K562 (cell line): ENCODE results near the gene MBD4. TPM values are rescaled to one million over a fixed set of nuclear protein-coding genes. Genes with fewer than 3 reads are reported as not detected.
A peak's percentile ranks its signal among the peaks of the same experiment; 100 is the strongest.
"Not testable (repeated sequence)": the region's sequence is repeated elsewhere in the genome, so short reads cannot be mapped to it uniquely, and the experiment has no call there.

Experiments used
- ATAC-seq: fragments of 200-7000 bp; cut with Tn5 transposase; 3 replicates; pipeline ENCODE4 v1.9.1; 2020; ENCODE audit warnings: moderate library complexity
- BruUV-seq: library from RNA; stranded (reverse); fragments of 400-500 nt; replicated peaks from 2 replicates; lab custom pipeline; 2021; lab: Mats Ljungman, UMichigan
- CTCF ChIA-PET: fragments of 300-600 bp; formaldehyde crosslinking; extraction: SDS; loops from one replicate; lab custom pipeline; 2021; ENCODE audit warnings: low intra/inter-chr PET ratio; lab: Yijun Ruan, JAX
- POLR2A ChIA-PET: fragments of 300-600, 350-650 bp; sonication (Branson Sonifier 250); formaldehyde crosslinking; extraction: SDS; loops from one replicate; lab custom pipeline; 2021; ENCODE audit warnings: antibody characterized with exemption, inconsistent platforms; lab: Yijun Ruan, JAX
- DNase-seq, 4 experiments: peaks; one replicate each; pipeline versions ENCODE4 v3.0.0 to v3.0.0-alpha.2; 2011 to 2018; ENCODE audit warnings: low spot score in 3 of 4, mixed read lengths in 3 of 4; ENCODE audit errors: extremely low read depth in 1 of 4
- FAIRE-seq: peaks from 2 replicates; lab custom pipeline; 2011; peaks lifted over from hg19 to GRCh38; lab: Jason Lieb, UNC
- H2AFZ ChIP-seq: 2 replicates; pipeline ENCODE4 v1.6.0; 2011; ENCODE audit warnings: low read depth, low read length, control low read depth, inconsistent platforms
- H3K27ac ChIP-seq: fragments of 200-600 bp; 3 replicates; pipeline ENCODE4 v1.8.0; 2011; ENCODE audit warnings: low read depth, mild to moderate bottlenecking, control low read depth, inconsistent platforms, low read length, moderate library complexity, mixed read lengths; ENCODE audit errors: extremely low read depth
- H3K27me3 ChIP-seq, 2 experiments: fragments of 300-600 bp in 1 of 2; 2 replicates in 1 of 2; 3 replicates in 1 of 2; pipeline versions ENCODE4 v1.6.0 to v1.8.0; 2011; ENCODE audit warnings: inconsistent platforms in 2 of 2, low read length in 2 of 2, mild to moderate bottlenecking in 1 of 2, mixed read lengths in 1 of 2, moderate library complexity in 1 of 2; ENCODE audit not compliant: control insufficient read depth in 2 of 2, insufficient read depth in 2 of 2
- H3K36me3 ChIP-seq: fragments of 300-600 bp; 3 replicates; pipeline ENCODE4 v1.8.0; 2011; ENCODE audit warnings: mild to moderate bottlenecking, low read length, inconsistent platforms; ENCODE audit not compliant: control insufficient read depth, insufficient read depth
- H3K4me1 ChIP-seq, 2 experiments: fragments of 200-600 bp in 1 of 2; replicated peaks in 1 of 2; 2 replicates in 1 of 2; 3 replicates in 1 of 2; pipeline versions ENCODE4 v1.5.1 to v1.8.0; 2011; ENCODE audit warnings: inconsistent platforms in 2 of 2, low read length in 2 of 2, mild to moderate bottlenecking in 1 of 2, mixed read lengths in 1 of 2, moderate library complexity in 1 of 2; ENCODE audit not compliant: control insufficient read depth in 2 of 2, insufficient read depth in 2 of 2
- H3K4me2 ChIP-seq: 2 replicates; pipeline ENCODE4 v1.6.1; 2011; ENCODE audit warnings: low read length, control low read depth, inconsistent platforms, mixed read lengths; ENCODE audit not compliant: insufficient read depth
- H3K4me3 ChIP-seq: fragments of 200-600 bp; sonication (generic), shearing (Covaris generic); 2 replicates; pipeline ENCODE4 v1.5.1; 2016; ENCODE audit warnings: control low read depth, inconsistent platforms
- H3K79me2 ChIP-seq: fragments of 200-600 bp; 3 replicates; pipeline ENCODE4 v1.8.0; 2011; ENCODE audit warnings: low read length, inconsistent platforms; ENCODE audit not compliant: control insufficient read depth, insufficient read depth
- H3K9ac ChIP-seq, 2 experiments: 2 replicates each; pipeline versions ENCODE4 v1.6.0 to v1.6.1; 2011; ENCODE audit warnings: low read depth in 2 of 2, low read length in 2 of 2, control low read depth in 1 of 2, inconsistent platforms in 1 of 2, mild to moderate bottlenecking in 1 of 2, mixed read lengths in 1 of 2; ENCODE audit not compliant: insufficient read depth in 1 of 2
- H3K9me1 ChIP-seq: one replicate; pipeline ENCODE4 v1.6.0; 2011; ENCODE audit warnings: inconsistent platforms, mild to moderate bottlenecking, low read length, moderate library complexity; ENCODE audit not compliant: control insufficient read depth, insufficient read depth
- H3K9me3 ChIP-seq: replicated peaks from 2 replicates; pipeline ENCODE4 v1.5.1; 2011; ENCODE audit warnings: low read depth, low read length, inconsistent platforms; ENCODE audit not compliant: control insufficient read depth, insufficient read depth
- H4K20me1 ChIP-seq: replicated peaks from 2 replicates; pipeline ENCODE4 v1.6.1; 2011; ENCODE audit warnings: low read length, inconsistent platforms, mixed read lengths; ENCODE audit not compliant: control insufficient read depth, insufficient read depth
- ARID1B ChIP-seq: fragments of 450-650 bp; IDR thresholded peaks from 2 replicates; pipeline ENCODE4 v1.6.1; 2016; ENCODE audit warnings: antibody characterized with exemption, mild to moderate bottlenecking, inconsistent platforms
- ATF7 ChIP-seq: fragments of 450-650 bp; IDR thresholded peaks from 2 replicates; pipeline ENCODE4 v1.7.1; 2014; ENCODE audit warnings: mild to moderate bottlenecking, moderate library complexity
- CBFA2T2 ChIP-seq: fragments of 450-650 bp; conservative IDR thresholded peaks from 2 replicates; pipeline ENCODE4 v1.6.1; 2017; ENCODE audit warnings: mild to moderate bottlenecking
- CBFA2T3 ChIP-seq: fragments of 450-650 bp; IDR thresholded peaks from 2 replicates; pipeline ENCODE4 v1.6.1; 2017
- CXXC5 ChIP-seq: fragments of 250-450 bp; sonication (Bioruptor Pico); IDR thresholded peaks from 2 replicates; pipeline ENCODE4 v1.8.0; 2022; ENCODE audit warnings: inconsistent platforms, mild to moderate bottlenecking, moderate library complexity
- EP300 ChIP-seq: IDR thresholded peaks from 2 replicates; pipeline ENCODE4 v1.6.1; 2012; ENCODE audit warnings: low read length, improper control_type of control experiment
- FOXP1 ChIP-seq: sonication (generic); formaldehyde crosslinking; IDR thresholded peaks from 2 replicates; pipeline ENCODE4 v1.8.0; 2022; ENCODE audit warnings: mild to moderate bottlenecking, missing genetic modification reagents
- KLF16 ChIP-seq: IDR thresholded peaks from 2 replicates; pipeline ENCODE4 v1.6.1; 2016; ENCODE audit warnings: antibody characterized with exemption
- LCOR ChIP-seq: sonication (generic); formaldehyde crosslinking; IDR thresholded peaks from 2 replicates; pipeline ENCODE4 v1.8.0; 2022; ENCODE audit warnings: mild to moderate bottlenecking, missing genetic modification reagents
- MAZ ChIP-seq, 2 experiments: fragments of 450-650 bp in 1 of 2; sonication (generic) in 1 of 2; formaldehyde crosslinking; IDR thresholded peaks in 1 of 2; conservative IDR thresholded peaks in 1 of 2; 2 replicates each; pipeline versions ENCODE4 v1.4.0 to v1.5.0; 2020; ENCODE audit warnings: mild to moderate bottlenecking in 1 of 2, missing genetic modification reagents in 1 of 2
- MEIS2 ChIP-seq: fragments of 450-650 bp; IDR thresholded peaks from 2 replicates; pipeline ENCODE4 v1.6.1; 2014; ENCODE audit warnings: mild to moderate bottlenecking; ENCODE audit not compliant: partially characterized antibody
- MTA2 ChIP-seq: fragments of 450-650 bp; IDR thresholded peaks from 2 replicates; pipeline ENCODE4 v1.6.1; 2016; ENCODE audit warnings: low read depth
- NCOA1 ChIP-seq: fragments of 450-650 bp; IDR thresholded peaks from 2 replicates; pipeline ENCODE4 v1.6.1; 2016; ENCODE audit warnings: low read depth
- NCOR1 ChIP-seq: fragments of 450-650 bp; IDR thresholded peaks from 2 replicates; pipeline ENCODE4 v1.6.1; 2016; ENCODE audit warnings: mild to moderate bottlenecking, moderate library complexity
- NFIC ChIP-seq: fragments of 450-650 bp; IDR thresholded peaks from 2 replicates; pipeline ENCODE4 v1.6.1; 2017; ENCODE audit warnings: mild to moderate bottlenecking, inconsistent platforms
- NONO ChIP-seq, 2 experiments: fragments of 200-400 bp in 1 of 2; fragments of 450-650 bp in 1 of 2; formaldehyde crosslinking in 1 of 2; IDR thresholded peaks; 2 replicates each; pipeline ENCODE4 v1.6.1; 2017; ENCODE audit warnings: low read depth in 2 of 2, mild to moderate bottlenecking in 2 of 2, moderate library complexity in 2 of 2, low read length in 1 of 2
- SMAD4 ChIP-seq: fragments of 250-450 bp; sonication (Bioruptor Pico); conservative IDR thresholded peaks from 2 replicates; pipeline ENCODE4 v1.8.0; 2021; ENCODE audit warnings: inconsistent platforms, mild to moderate bottlenecking, moderate library complexity
- SOX6 ChIP-seq: fragments of 450-650 bp; IDR thresholded peaks from 2 replicates; pipeline ENCODE4 v1.6.1; 2014; ENCODE audit warnings: mild to moderate bottlenecking
- TAL1 ChIP-seq: fragments of 450-650 bp; IDR thresholded peaks from 2 replicates; pipeline ENCODE4 v1.6.1; 2016; ENCODE audit warnings: mild to moderate bottlenecking
- TCF3 ChIP-seq: sonication (generic); formaldehyde crosslinking; IDR thresholded peaks from 2 replicates; pipeline ENCODE4 v1.4.0; 2020; ENCODE audit warnings: mild to moderate bottlenecking, missing genetic modification reagents
- TEAD1 ChIP-seq, 2 experiments: fragments of 450-650 bp in 1 of 2; sonication (generic) in 1 of 2; formaldehyde crosslinking; IDR thresholded peaks; 2 replicates each; pipeline versions ENCODE4 v1.4.0 to v1.8.0; 2020 to 2022; ENCODE audit warnings: mild to moderate bottlenecking in 2 of 2, missing genetic modification reagents in 1 of 2
- TEAD4 ChIP-seq, 2 experiments: sonication (generic) in 1 of 2; formaldehyde crosslinking in 1 of 2; IDR thresholded peaks; 2 replicates each; pipeline versions ENCODE4 v1.6.1 to v1.8.0; 2012 to 2022; ENCODE audit warnings: borderline replicate concordance in 1 of 2, inconsistent platforms in 1 of 2, low read length in 1 of 2, mild to moderate bottlenecking in 1 of 2, missing genetic modification reagents in 1 of 2
- TOE1 ChIP-seq, 2 experiments: fragments of 450-650 bp in 1 of 2; sonication (generic) in 1 of 2; formaldehyde crosslinking in 1 of 2; IDR thresholded peaks; 2 replicates each; pipeline versions ENCODE4 v1.7.1 to v1.8.0; 2016 to 2022; ENCODE audit warnings: borderline replicate concordance in 2 of 2, mild to moderate bottlenecking in 2 of 2, antibody characterized with exemption in 1 of 2, inconsistent platforms in 1 of 2, low read depth in 1 of 2, missing genetic modification reagents in 1 of 2, moderate library complexity in 1 of 2
- TRIM24 ChIP-seq, 2 experiments: fragments of 450-650 bp; IDR thresholded peaks; 2 replicates each; pipeline ENCODE4 v1.6.1; 2016
- WGBS: fragments of 100-300 bp; shearing (Covaris generic); methylation state at CpG from one replicate; pipeline ENCODE4 v1.1.6; 2016; ENCODE audit warnings: low coverage, mixed read lengths; ENCODE audit not compliant: insufficient coverage; ENCODE audit errors: missing lambda C conversion rate; 5-methylcytosine and 5-hydroxymethylcytosine counted together
- in situ Hi-C: fragments of 300-500 bp; cut with MboI; formaldehyde crosslinking; loops from 4 replicates; pipeline ENCODE4 v1.15.0; 2018; ENCODE audit warnings: inconsistent platforms, mixed read lengths
- intact Hi-C: fragments of 100-400 bp; cut with micrococcal nuclease; formaldehyde crosslinking; loops from 2 replicates; pipeline ENCODE4 v1.14.2; 2022
- polyA plus RNA-seq, 8 experiments: library from polyadenylated mRNA; depleted of rRNA in 4 of 8; stranded (reverse) in 5 of 8; unstranded in 3 of 8; fragments of >200 nt; fragmentation: Nextera tagmentation in 2 of 8; fragmentation: Illumina TruSeq in 1 of 8; extraction: Ambion mirVana in 2 of 8; extraction: Trizol in 1 of 8; gene quantifications; 2 replicates each; pipeline versions ENCODE4 v1.2.1 to v1.2.3, GENCODE V29; 2011 to 2014; ENCODE audit warnings: inconsistent platforms in 1 of 8, missing spikeins in 1 of 8
- total RNA-seq, 7 experiments: library from RNA; depleted of rRNA in 6 of 7; stranded (reverse); fragments of >200 nt in 6 of 7; fragmentation: Illumina TruSeq in 2 of 7; extraction: Trizol in 2 of 7; gene quantifications; 2 replicates each; pipeline versions ENCODE4 v1.2.1 to v1.2.3, GENCODE V29; 2011 to 2021; ENCODE audit warnings: low replicate concordance in 1 of 7

Gene MBD4
- total and polyA plus RNA-seq, 9 of the 15 experiments (the other 6 are each of a cell fraction or from before 2014, with no cell fraction given) = 13.3 to 63.9 (median 39.0) TPM

DNA sequence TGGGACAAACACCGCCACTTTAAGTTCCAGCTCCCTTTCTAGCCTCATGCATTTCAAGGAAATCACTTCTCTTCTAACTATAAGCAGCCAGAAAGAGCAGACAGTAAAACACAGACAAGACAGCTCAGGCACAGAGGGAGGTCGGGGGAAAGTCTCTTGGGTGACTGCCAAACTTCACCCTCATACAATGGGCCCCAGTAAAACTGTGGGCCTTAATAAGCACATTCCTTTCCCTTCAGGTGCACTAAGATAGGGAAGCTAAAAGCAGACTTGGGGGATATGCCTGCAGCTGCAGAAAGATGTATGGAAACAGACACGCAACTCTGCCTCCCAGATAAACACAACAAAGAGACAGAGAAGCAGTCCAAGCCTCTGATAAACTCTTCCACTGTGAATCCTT is 26.5 kb downstream of the MBD4 start:
- H3K79me2 ChIP-seq; BruUV-seq; H3K9me3 ChIP-seq; CTCF ChIA-PET; H3K27me3 ChIP-seq; H3K9me1 ChIP-seq; in situ Hi-C loops; H3K4me3 ChIP-seq; TF ChIP-seq TOE1 (CRISPR knock-in tag; IDR thresholded peaks at IDR 0.05; ENCODE audit: borderline replicate concordance, low read depth); TEAD4 (CRISPR knock-in tag; IDR thresholded peaks at IDR 0.05; ENCODE audit: borderline replicate concordance): not testable (repeated sequence)
- intact Hi-C loops = loop anchor here (1.0 to 10.0 kb wide), 2 partner anchors 13 to 88 kb away; no protein-coding TSS in a partner anchor
- Histone ChIP-seq H3K4me2 (peak overlapping the region; percentile 69; the same call in 1 of the 2 replicates), H3K27ac (peak overlapping the region; percentile 68; the same call in 2 of the 3 replicates)
- TF ChIP-seq TEAD1 (CRISPR knock-in tag; IDR thresholded peaks at IDR 0.05) = peak; percentile 57 to 62; a peak in 1 of 4 replicates
- 0 out of 2 replicates have a peak, but pooled peaks have one; percentile 13 for TF ChIP-seq TOE1 (IDR thresholded peaks at IDR 0.05; ENCODE audit: borderline replicate concordance)
- peak; percentile 73 for TF ChIP-seq SOX6
- peak in 1 of 2 experiments; percentile 67; a peak in 1 of 4 replicates for TF ChIP-seq NONO (IDR thresholded peaks at IDR 0.05; ENCODE audit: low read depth in 2 of 2, low read length in 1 of 2)
- TF ChIP-seq EP300 = peak; percentile 5; the same call in 1 of the 2 replicates
- TF ChIP-seq SMAD4 (CRISPR knock-in tag) = peak; percentile 67
- 0 out of 2 replicates have a peak, but pooled peaks have one; percentile 45 for TF ChIP-seq FOXP1 (CRISPR knock-in tag)
- TF ChIP-seq NCOR1 = peak; percentile 87
- TF ChIP-seq NFIC = peak; percentile 93
- TF ChIP-seq TRIM24 (IDR thresholded peaks at IDR 0.05) = peak; percentile 45 to 55; a peak in 3 of 4 replicates
- TF ChIP-seq KLF16 = 0 out of 2 replicates have a peak, but pooled peaks have one; percentile 48
- TF ChIP-seq CXXC5 (CRISPR knock-in tag) = peak; percentile 33; the same call in 1 of the 2 replicates
- TF ChIP-seq NCOA1 = 0 out of 2 replicates have a peak, but pooled peaks have one; percentile 16
- peak; percentile 92 for TF ChIP-seq CBFA2T2
- TF ChIP-seq ATF7 = 0 out of 2 replicates have a peak, but pooled peaks have one; percentile 32
- peak; percentile 34; the same call in 1 of the 2 replicates for TF ChIP-seq TEAD4 (IDR thresholded peaks at IDR 0.05; ENCODE audit: low read length)
- peak; percentile 1; the same call in 1 of the 2 replicates for TF ChIP-seq LCOR (CRISPR knock-in tag)
- TF ChIP-seq MEIS2 = peak; percentile 42
- TF ChIP-seq CBFA2T3 = peak; percentile 90
- TF ChIP-seq MTA2 = peak; percentile 77
- peak; percentile 85 for TF ChIP-seq TCF3 (CRISPR knock-in tag)
- 0 out of 4 replicates have a peak, but pooled peaks of 1 of the 2 experiments have one; percentile 27 for TF ChIP-seq MAZ (CRISPR knock-in tag; conservative IDR thresholded peaks at IDR 0.05 in 1 of 2, IDR thresholded peaks at IDR 0.05 in 1 of 2)
- TF ChIP-seq ARID1B = peak; percentile 71; the same call in 1 of the 2 replicates
- TF ChIP-seq TAL1 = peak; percentile 81
- TF ChIP-seq, all 486 proteins: peak for 24; not testable (repeated sequence) for 462
- H2AFZ ChIP-seq, H4K20me1 ChIP-seq, H3K36me3 ChIP-seq: not testable (repeated sequence)
- H3K9ac ChIP-seq = peak overlapping the region in 1 of 2 experiments; percentile 32; a peak in 1 of 4 replicates
- FAIRE-seq = peak; percentile 91
- peak; percentile 12; the same call in 2 of the 3 replicates for ATAC-seq
- DNase-seq = peak in 1 of 4 experiments; percentile 64
- POLR2A ChIA-PET = interaction anchor here (0.8 to 3.3 kb wide), 6 partner anchors 9 to 61 kb away, joined by 3 to 26 read pairs (median 10); partner anchors contain the start of genes EFCAB12, IFT122 and MBD4
- WGBS = 4% methylated on average over 3 of the region's 3 CpGs
- peaks cover 27 to 43% of the 10 kb centered on the region in 2 experiments for H3K4me1 ChIP-seq
